GM19397 (cell line): Measurements from ENCODE around the gene DCTD.

Source experiments
- ATAC-seq: cut with Tn5 transposase; IDR thresholded peaks from one replicate; pipeline ENCODE4 v1.9.1; 2021; ENCODE audit warnings: mild to moderate bottlenecking, moderate library complexity; ENCODE audit not compliant: unreplicated experiment

The DCTD gene

GRCh38 chr4:182895791-182896292 lies 21.3 kb downstream of the DCTD start:
- no peak for ATAC-seq

- no peak for ATAC-seq
These were observed 22.4 kb downstream of the DCTD start for GRCh38 chr4:182894681-182895275.

- no peak for ATAC-seq
These were observed 23.6 kb downstream of the DCTD start for GRCh38 chr4:182893474-182894080.

- no peak for ATAC-seq
These were observed 24.1 kb downstream of the DCTD start for GRCh38 chr4:182893047-182893446.

GRCh38 chr4:182890202-182890601 lies 27.0 kb downstream of the DCTD start:
- no peak for ATAC-seq

GRCh38 chr4:182888891-182889290 lies 28.3 kb downstream of the DCTD start:
- ATAC-seq = no peak

GRCh38 chr4:182886768-182887167 lies 30.4 kb downstream of the DCTD start:
- no peak for ATAC-seq

GRCh38 chr4:182886205-182886604 lies 31.0 kb downstream of the DCTD start:
- ATAC-seq = no peak

GRCh38 chr4:182885738-182886077 lies 31.5 kb downstream of the DCTD start:
- ATAC-seq = no peak

- ATAC-seq = no peak
These were observed 32.0 kb downstream of the DCTD start for GRCh38 chr4:182885022-182885737.

GRCh38 chr4:182884040-182884439 lies 33.1 kb downstream of the DCTD start:
- ATAC-seq = no peak

GRCh38 chr4:182883351-182883750 lies 33.8 kb downstream of the DCTD start:
- no peak for ATAC-seq

GRCh38 chr4:182881914-182882313 lies 35.3 kb downstream of the DCTD start:
- ATAC-seq = no peak

- ATAC-seq = no peak
These were observed 36.5 kb downstream of the DCTD start for GRCh38 chr4:182880387-182881356.

- no peak for ATAC-seq
These were observed 37.3 kb downstream of the DCTD start for GRCh38 chr4:182879913-182880312.

- ATAC-seq = no peak
These were observed 38.3 kb downstream of the DCTD start for GRCh38 chr4:182878633-182879495.

- ATAC-seq = no peak
These were observed 39.8 kb downstream of the DCTD start for GRCh38 chr4:182877326-182877883.

GRCh38 chr4:182876427-182876826 lies 40.8 kb downstream of the DCTD start:
- no peak for ATAC-seq

GRCh38 chr4:182875453-182876405 lies 41.5 kb downstream of the DCTD start:
- no peak for ATAC-seq
